Measurements from ENCODE around the gene CLMN. TPM values are rescaled to one million over a fixed set of nuclear protein-coding genes. Genes with fewer than 3 reads are reported as not detected.

CLMN gene
- total and polyA plus RNA-seq, 9 of the 15 experiments (the other 6 are each of a cell fraction or from before 2014, with no cell fraction given), result 0.01 to 0.18 (median 0.07) TPM; not detected in 4

- no peaks in the 10 kb centered on the region for H3K9me3 ChIP-seq (replicated peaks; ENCODE audit: control insufficient read depth, insufficient read depth, low read depth, low read length)
- ChIA-PET CTCF (ENCODE audit: low intra/inter-chr PET ratio) (no interaction called here), POLR2A (interaction anchor here (0.8 kb wide), 1 partner anchor 250 kb away, joined by 3 read pairs; no protein-coding TSS in a partner anchor)
- no TSS peak for BruUV-seq (replicated peaks)
- H3K9me1 ChIP-seq (ENCODE audit: control insufficient read depth, insufficient read depth, low read length), result no peaks in the 10 kb centered on the region
- no peaks in the 10 kb centered on the region for H3K79me2 ChIP-seq (ENCODE audit: control insufficient read depth, insufficient read depth, low read length)
- H2AFZ ChIP-seq (ENCODE audit: low read depth, low read length), result no peak overlapping the region
- no peaks in the 10 kb centered on the region for H4K20me1 ChIP-seq (replicated peaks; ENCODE audit: control insufficient read depth, insufficient read depth, low read length)
- no peak overlapping the region for H3K4me3 ChIP-seq
- no peak overlapping the region for H3K4me2 ChIP-seq (ENCODE audit: insufficient read depth, low read length)
- in situ Hi-C loops (cut with MboI) (no loop called here), intact Hi-C loops (cut with micrococcal nuclease) (no loop called here)
- TF ChIP-seq FOXK2 (conservative IDR thresholded peaks at IDR 0.05 in 1 of 2, IDR thresholded peaks at IDR 0.05 in 1 of 2; ENCODE audit: low read depth in 2 of 2) (no peak), ZBTB33 (CRISPR knock-in tag; IDR thresholded peaks at IDR 0.05) (no peak), SRSF9 (IDR thresholded peaks at IDR 0.05; ENCODE audit: borderline replicate concordance, low read depth, low read length) (no peak), CTCF (IDR thresholded peaks at IDR 0.05 in 2 of 3, conservative IDR thresholded peaks at IDR 0.05 in 1 of 3; ENCODE audit: insufficient read depth in 2 of 3, low read depth in 1 of 3, low read length in 3 of 3) (no peak), ZNF324 (CRISPR knock-in tag; IDR thresholded peaks at IDR 0.05) (no peak), NR2C2 (CRISPR knock-in tag; IDR thresholded peaks at IDR 0.05) (no peak), NR2C2 (tag; IDR thresholded peaks at IDR 0.05) (no peak), ZHX1 (conservative IDR thresholded peaks at IDR 0.05; ENCODE audit: low read length) (no peak), TEAD2 (tag; IDR thresholded peaks at IDR 0.05) (no peak)
- no peaks in the 10 kb centered on the region; a peak in 1 of 5 replicates for H3K4me1 ChIP-seq (replicated peaks in 1 of 2; ENCODE audit: control insufficient read depth in 2 of 2, insufficient read depth in 2 of 2, low read length in 2 of 2)
- ATAC-seq (no peak), DNase-seq (ENCODE audit: extremely low read depth in 1 of 4, low spot score in 3 of 4) (no peak), FAIRE-seq (no peak)
- H3K36me3 ChIP-seq (ENCODE audit: control insufficient read depth, insufficient read depth, low read length), result no peaks in the 10 kb centered on the region
- 4% methylated on average over 3 of the region's 6 CpGs for WGBS (ENCODE audit: insufficient coverage, low coverage, missing lambda C conversion rate)
- 0 out of 5 replicates have a peak, but pooled peaks cover 0 to 8% of the 10 kb centered on the region in 2 experiments for H3K27me3 ChIP-seq (ENCODE audit: control insufficient read depth in 2 of 2, insufficient read depth in 2 of 2, low read length in 2 of 2)
- no peak overlapping the region for H3K9ac ChIP-seq (ENCODE audit: insufficient read depth in 1 of 2, low read depth in 2 of 2, low read length in 2 of 2)
- H3K27ac ChIP-seq (ENCODE audit: extremely low read depth, low read depth, low read length), result no peak overlapping the region
These were observed 32.4 kb downstream of the CLMN start for GRCh38 chr14:95287176-95287754.

Data from K562 (cell line).